Measurements from ENCODE around the gene CENPL.
"Not testable (repeated sequence)": the region's sequence is repeated elsewhere in the genome, so short reads cannot be mapped to it uniquely, and the experiment has no call there.

The CENPL gene

GRCh38 chr1:173824315-173825081 lies at the start of gene CENPL, which contains the start of gene DARS2:
Gene CENPL (minus strand): TSS chr1:173824883. CDS start chr1:173811299, 13,584 bp downstream.
Gene DARS2 (plus strand): TSS chr1:173824673. CDS start chr1:173825230, 557 bp downstream.
- peak; percentile 98 for DNase-seq

GRCh38 chr1:173871500-173871899 lies 46.8 kb upstream of the CENPL start:
- DNase-seq: no peak

GRCh38 chr1:173871091-173871490 lies 46.4 kb upstream of the CENPL start:
- no peak for DNase-seq

- no peak for DNase-seq
These were observed 45.8 kb upstream of the CENPL start for GRCh38 chr1:173870252-173871075.

GRCh38 chr1:173869021-173869359 lies 44.3 kb upstream of the CENPL start:
- DNase-seq: no peak

- DNase-seq: peak; percentile 91
These were observed 43.8 kb upstream of the CENPL start, which contains the start of gene ZBTB37 for GRCh38 chr1:173868266-173869020. Gene ZBTB37 (plus strand): TSS chr1:173868380. CDS start chr1:173870226, 1,846 bp downstream.

GRCh38 chr1:173867753-173868265 lies 43.1 kb upstream of the CENPL start, which contains the start of gene GAS5:
Gene GAS5 (minus strand): TSS chr1:173867989.
- DNase-seq: peak; percentile 99

- no peak for DNase-seq
These were observed 42.6 kb upstream of the CENPL start for GRCh38 chr1:173867141-173867752.

- DNase-seq: no peak
These were observed 41.9 kb upstream of the CENPL start for GRCh38 chr1:173866413-173867115.

GRCh38 chr1:173865468-173866164 lies 40.9 kb upstream of the CENPL start:
- DNase-seq: peak; percentile 2

GRCh38 chr1:173864179-173864867 lies 39.6 kb upstream of the CENPL start:
- no peak for DNase-seq

GRCh38 chr1:173863224-173864161 lies 38.8 kb upstream of the CENPL start:
- DNase-seq: no peak

GRCh38 chr1:173862769-173863223 lies 38.1 kb upstream of the CENPL start:
- DNase-seq: no peak

- DNase-seq: not testable (repeated sequence)
These were observed 37.6 kb upstream of the CENPL start for GRCh38 chr1:173862146-173862768.

- DNase-seq: no peak
These were observed 37.1 kb upstream of the CENPL start for GRCh38 chr1:173861731-173862145.

- no peak for DNase-seq
These were observed 35.4 kb upstream of the CENPL start for GRCh38 chr1:173860065-173860464.

- not testable (repeated sequence) for DNase-seq
These were observed 34.9 kb upstream of the CENPL start for GRCh38 chr1:173859547-173859946.

GRCh38 chr1:173857363-173857917 lies 32.8 kb upstream of the CENPL start:
- DNase-seq: no peak
